ENCODE data around the gene PLB1.

PLB1 gene

GRCh38 chr2:28678944-28679343 is 183.1 kb downstream of the PLB1 start:
- TF ChIP-seq CTCF (conservative IDR thresholded peaks at IDR 0.05; ENCODE audit: low read depth), result no peak
- ChIA-PET CTCF (no interaction called here), POLR2A (ENCODE audit: low non-redundant PET) (no interaction called here)
- DNase-seq (ENCODE audit: low spot score), result no peak
- H3K27ac ChIP-seq, result no peak overlapping the region

- ChIA-PET CTCF (interaction anchor here (0.6 kb wide), 1 partner anchor 22 kb away, joined by 3 read pairs; no protein-coding TSS in a partner anchor), POLR2A (ENCODE audit: low non-redundant PET) (no interaction called here)
- DNase-seq (ENCODE audit: low spot score), result no peak
- no peak for TF ChIP-seq CTCF (conservative IDR thresholded peaks at IDR 0.05; ENCODE audit: low read depth)
- H3K27ac ChIP-seq, result no peak overlapping the region
Measured at GRCh38 chr2:28680657-28681056, 184.8 kb downstream of the PLB1 start.

- CTCF ChIA-PET, result no interaction called here
- POLR2A ChIA-PET (ENCODE audit: low non-redundant PET), result no interaction called here
- TF ChIP-seq CTCF (conservative IDR thresholded peaks at IDR 0.05; ENCODE audit: low read depth), result no peak
- H3K27ac ChIP-seq, result no peak overlapping the region
- DNase-seq (ENCODE audit: low spot score), result no peak
Measured at GRCh38 chr2:28681158-28681571, 185.3 kb downstream of the PLB1 start.

GRCh38 chr2:28681606-28682005 is 185.7 kb downstream of the PLB1 start:
- POLR2A ChIA-PET (ENCODE audit: low non-redundant PET), result no interaction called here
- H3K27ac ChIP-seq, result no peak overlapping the region
- TF ChIP-seq CTCF (conservative IDR thresholded peaks at IDR 0.05; ENCODE audit: low read depth), result no peak
- CTCF ChIA-PET, result no interaction called here
- no peak for DNase-seq (ENCODE audit: low spot score)

GRCh38 chr2:28683100-28683706 is 187.3 kb downstream of the PLB1 start:
- peak; percentile 76 for DNase-seq (ENCODE audit: low spot score)
- CTCF ChIA-PET, result no interaction called here
- no peak overlapping the region for H3K27ac ChIP-seq
- TF ChIP-seq CTCF (conservative IDR thresholded peaks at IDR 0.05; ENCODE audit: low read depth), result no peak
- POLR2A ChIA-PET (ENCODE audit: low non-redundant PET), result no interaction called here

GRCh38 chr2:28684142-28684858 is 188.4 kb downstream of the PLB1 start:
- TF ChIP-seq CTCF (conservative IDR thresholded peaks at IDR 0.05; ENCODE audit: low read depth), result no peak
- POLR2A ChIA-PET (ENCODE audit: low non-redundant PET), result no interaction called here
- CTCF ChIA-PET, result no interaction called here
- DNase-seq (ENCODE audit: low spot score), result no peak
- no peak overlapping the region for H3K27ac ChIP-seq

Measured in RWPE1 (cell line).